GM10266 (cell line): ENCODE measurements around the gene ATP5PB.

Experiments
- DNase-seq: peaks from one replicate; pipeline ENCODE4 v3.0.0; 2012; ENCODE audit errors: extremely low spot score
- TF ChIP-seq, protein P1 (sequence below): IDR thresholded peaks from 2 replicates; pipeline ENCODE4 v1.5.1; 2012; ENCODE audit warnings: mild to moderate bottlenecking, low read depth; ENCODE audit not compliant: control insufficient read depth, insufficient read depth; ENCODE audit errors: missing control alignments

Gene ATP5PB

DNA sequence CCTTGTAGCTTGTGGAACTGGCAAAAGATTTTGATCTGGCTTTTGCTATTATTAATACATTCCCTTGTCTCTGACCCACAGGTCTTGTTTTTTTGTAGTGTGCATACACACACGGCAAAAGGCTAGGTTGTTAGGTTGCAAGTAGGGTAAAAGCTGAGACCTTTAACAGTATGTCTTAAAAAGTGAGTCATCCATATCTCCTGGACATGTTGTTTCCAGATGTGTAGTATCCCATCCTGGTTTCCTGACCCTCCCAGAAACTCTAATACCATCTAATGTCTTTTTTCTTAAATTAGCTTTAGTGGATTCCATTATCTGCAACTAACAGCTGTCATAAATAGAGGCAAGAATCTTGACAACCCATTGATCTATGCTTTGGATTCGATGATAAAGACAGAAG, 36.4 kb upstream of the ATP5PB start:
- DNase-seq, result no peak
- TF ChIP-seq, protein P1, sequence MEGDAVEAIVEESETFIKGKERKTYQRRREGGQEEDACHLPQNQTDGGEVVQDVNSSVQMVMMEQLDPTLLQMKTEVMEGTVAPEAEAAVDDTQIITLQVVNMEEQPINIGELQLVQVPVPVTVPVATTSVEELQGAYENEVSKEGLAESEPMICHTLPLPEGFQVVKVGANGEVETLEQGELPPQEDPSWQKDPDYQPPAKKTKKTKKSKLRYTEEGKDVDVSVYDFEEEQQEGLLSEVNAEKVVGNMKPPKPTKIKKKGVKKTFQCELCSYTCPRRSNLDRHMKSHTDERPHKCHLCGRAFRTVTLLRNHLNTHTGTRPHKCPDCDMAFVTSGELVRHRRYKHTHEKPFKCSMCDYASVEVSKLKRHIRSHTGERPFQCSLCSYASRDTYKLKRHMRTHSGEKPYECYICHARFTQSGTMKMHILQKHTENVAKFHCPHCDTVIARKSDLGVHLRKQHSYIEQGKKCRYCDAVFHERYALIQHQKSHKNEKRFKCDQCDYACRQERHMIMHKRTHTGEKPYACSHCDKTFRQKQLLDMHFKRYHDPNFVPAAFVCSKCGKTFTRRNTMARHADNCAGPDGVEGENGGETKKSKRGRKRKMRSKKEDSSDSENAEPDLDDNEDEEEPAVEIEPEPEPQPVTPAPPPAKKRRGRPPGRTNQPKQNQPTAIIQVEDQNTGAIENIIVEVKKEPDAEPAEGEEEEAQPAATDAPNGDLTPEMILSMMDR, result no peak

DNA sequence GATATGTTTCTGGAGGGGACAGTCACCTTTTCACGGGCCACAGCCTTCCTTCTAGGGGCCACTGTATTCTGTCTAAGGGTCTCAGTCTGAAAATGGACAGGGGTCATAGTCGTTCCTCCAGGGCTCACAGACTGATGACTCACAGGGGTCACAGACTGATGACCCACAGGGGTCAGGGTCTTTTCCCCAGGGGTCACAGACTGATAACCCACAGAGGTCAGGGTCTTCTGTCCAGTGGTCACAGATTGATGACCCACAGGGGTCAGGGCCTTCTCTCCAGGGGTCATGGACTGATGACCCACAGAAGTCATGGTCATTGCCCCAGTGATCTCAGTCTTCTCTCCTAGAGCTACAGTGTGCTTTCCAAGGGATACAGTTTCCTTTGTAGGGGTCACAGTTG, 34.5 kb upstream of the ATP5PB start:
- TF ChIP-seq, protein P1, result no peak
- DNase-seq, result no peak

DNA sequence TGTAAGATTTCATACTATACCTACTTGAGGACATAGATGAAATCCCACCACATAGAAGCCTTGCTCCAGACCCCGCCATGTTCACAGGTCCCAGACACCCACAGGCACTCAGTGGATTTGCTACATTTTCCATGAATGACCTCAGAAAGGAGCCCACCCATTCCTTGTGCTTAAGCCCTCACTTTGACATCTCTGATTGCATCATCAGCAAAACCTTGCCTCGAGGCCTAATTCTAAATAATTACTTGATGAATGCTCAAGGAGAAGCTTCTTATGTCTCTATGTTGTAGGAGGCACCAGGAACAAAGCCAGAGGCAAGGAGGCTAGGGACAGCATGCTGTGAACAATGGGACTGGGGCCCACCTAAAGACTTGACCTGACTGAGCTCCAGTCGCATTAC, 33.8 kb upstream of the ATP5PB start:
- no peak for DNase-seq

DNA sequence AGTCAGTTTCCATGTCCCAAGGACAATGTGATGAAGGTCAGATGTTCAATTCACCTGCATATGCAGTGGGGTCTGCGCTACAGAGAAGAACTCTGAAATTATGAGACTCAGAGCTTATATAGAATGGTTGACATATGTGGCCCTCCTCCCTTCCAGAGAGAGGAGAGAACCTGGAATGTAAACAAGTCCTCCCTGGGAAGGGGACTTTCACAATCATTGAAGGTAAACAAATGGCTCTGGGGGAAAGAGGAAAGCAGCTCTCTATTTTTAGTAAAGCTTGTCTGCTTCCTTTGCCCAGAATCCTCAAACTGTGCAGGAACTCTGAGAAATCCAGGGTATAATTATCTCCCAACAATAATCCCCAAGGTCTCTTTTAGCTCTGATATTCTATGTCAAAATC, 31.5 kb upstream of the ATP5PB start:
- DNase-seq, result no peak

More for the DNA sequence above, 33.8 kb upstream of the ATP5PB start:
- TF ChIP-seq, protein P1, result no peak

DNA sequence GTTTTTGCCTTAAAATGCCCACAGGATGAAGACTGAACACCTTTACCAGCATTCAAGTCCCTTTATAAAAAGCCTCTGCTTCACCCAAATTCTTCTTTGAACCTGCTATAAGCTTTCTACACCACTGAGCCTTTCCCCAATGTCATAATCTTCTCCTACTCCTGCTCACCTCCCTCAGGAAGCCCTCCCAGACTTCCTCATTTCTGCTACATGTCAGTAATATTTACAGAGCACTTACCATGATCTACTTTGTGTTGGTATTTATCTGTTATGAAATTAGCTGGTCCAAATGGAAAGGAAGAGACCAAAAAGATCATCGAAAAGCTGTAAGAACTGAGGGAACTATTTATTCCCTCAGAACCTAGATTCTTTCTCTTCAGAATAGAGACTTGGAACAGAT, 30.2 kb upstream of the ATP5PB start:
- TF ChIP-seq, protein P1, result no peak
- no peak for DNase-seq

More for the DNA sequence above, 31.5 kb upstream of the ATP5PB start:
- TF ChIP-seq, protein P1, result no peak

DNA sequence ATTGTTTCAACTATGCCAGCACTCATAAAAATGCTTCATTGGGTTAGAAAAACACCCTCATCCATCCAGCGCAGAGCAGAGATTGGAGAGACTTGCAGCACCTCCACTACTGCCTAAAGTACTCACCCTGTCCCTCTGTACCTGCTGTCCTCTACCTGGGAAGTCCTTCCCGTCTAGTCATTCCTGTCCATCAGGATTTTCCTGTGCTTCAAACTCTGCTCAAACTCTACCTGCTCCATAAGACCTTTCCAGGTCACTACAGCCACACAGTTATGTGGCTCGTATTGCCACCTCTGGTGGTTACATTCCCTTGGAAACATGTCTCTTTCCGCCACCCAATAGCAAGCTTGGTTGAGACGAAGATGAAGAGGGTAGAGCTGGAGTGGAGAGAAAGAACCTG, 28.9 kb upstream of the ATP5PB start:
- no peak for DNase-seq
- TF ChIP-seq, protein P1, result no peak

DNA sequence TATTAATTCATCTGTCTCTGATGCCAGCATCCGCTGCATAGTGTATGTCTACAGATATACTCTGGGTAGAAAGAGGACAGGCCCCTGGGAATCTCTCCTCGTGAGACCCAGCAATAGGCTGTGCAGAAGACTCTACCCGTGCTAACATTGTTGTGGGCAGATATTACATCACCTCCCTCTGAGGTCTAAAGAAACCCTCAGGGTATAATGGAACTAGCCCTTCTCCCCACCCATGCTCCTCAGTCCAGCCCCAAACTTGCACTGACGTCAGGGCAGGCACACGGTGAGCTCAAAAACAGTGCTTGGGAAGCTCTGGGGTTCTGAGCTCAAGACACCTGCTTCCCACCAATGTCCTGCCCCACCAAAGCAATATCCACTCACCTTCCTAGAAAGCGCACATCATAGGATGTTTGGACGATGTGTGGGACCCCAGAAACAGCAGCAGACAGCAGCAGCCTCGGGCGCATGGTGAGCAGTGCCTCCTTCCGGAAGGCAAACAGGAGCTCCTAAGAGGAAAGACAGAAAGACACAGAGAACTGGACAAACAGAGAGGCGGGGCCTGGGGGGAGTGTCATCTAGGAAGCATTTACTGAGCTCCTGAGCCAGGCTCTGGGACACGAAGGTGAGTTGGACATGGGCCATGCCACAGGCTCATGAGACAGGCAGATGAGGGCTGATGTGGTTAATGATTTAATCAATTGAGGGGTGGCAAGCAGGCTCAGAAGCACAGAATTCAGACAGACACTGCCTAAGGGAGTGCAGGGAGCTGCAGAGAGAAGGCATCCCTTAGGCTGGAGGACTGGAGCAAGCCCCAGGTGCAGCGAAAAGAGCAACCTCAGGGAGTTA, 26.5 kb upstream of the ATP5PB start:
- no peak for DNase-seq

More for the DNA sequence above, 26.5 kb upstream of the ATP5PB start:
- TF ChIP-seq, protein P1, result no peak
